ENCODE results near the gene NCOA5.

NCOA5 gene

GRCh38 chr20:46071573-46071972, 18.2 kb downstream of the NCOA5 start:
- no peak for DNase-seq (ENCODE audit: low read depth)
- TF ChIP-seq CTCF (conservative IDR thresholded peaks at IDR 0.05; ENCODE audit: low read depth, low read length), result no peak
- H3K4me3 ChIP-seq (ENCODE audit: low read length), result no peak overlapping the region

DNA sequence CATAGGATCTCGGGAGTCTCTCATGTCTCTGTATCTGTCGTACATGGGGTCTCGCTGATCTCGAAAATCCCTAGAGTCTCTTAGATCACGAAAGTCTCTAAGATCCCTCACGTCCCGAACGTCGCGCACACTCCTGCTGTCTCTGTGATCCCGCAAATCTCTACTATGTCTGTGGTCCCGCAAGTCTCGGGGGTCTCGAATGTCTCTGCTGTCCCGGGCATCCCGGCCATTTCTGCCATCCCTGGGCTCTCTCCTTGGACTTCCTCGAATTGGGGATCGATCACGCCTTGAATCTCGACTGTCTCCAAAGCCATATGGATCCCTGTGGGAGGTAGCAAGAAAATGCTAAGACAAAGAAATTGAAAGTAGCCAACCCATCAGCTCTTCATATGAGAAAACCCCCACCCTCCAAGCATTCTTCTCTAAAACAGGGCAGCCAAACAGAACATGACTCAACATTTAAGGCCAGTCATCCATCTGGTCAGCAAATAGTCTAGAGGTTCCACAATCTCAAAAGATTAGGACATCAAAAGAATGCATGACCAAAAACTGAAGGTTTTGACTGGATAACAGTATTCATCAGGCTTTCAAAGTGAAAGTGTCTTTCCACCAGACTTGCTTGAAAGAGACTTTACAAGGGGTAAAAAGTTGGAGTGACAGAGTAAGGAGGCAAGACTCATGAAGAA, 19.4 kb downstream of the NCOA5 start:
- no peak for TF ChIP-seq CTCF (conservative IDR thresholded peaks at IDR 0.05; ENCODE audit: low read depth, low read length)
- H3K4me3 ChIP-seq (ENCODE audit: low read length), result no peak overlapping the region
- DNase-seq (ENCODE audit: low read depth), result no peak

- no peak overlapping the region for H3K4me3 ChIP-seq (ENCODE audit: low read length)
- TF ChIP-seq CTCF (conservative IDR thresholded peaks at IDR 0.05; ENCODE audit: low read depth, low read length), result no peak
- no peak for DNase-seq (ENCODE audit: low read depth)
These were observed 24.1 kb downstream of the NCOA5 start for GRCh38 chr20:46065691-46066090.

DNA sequence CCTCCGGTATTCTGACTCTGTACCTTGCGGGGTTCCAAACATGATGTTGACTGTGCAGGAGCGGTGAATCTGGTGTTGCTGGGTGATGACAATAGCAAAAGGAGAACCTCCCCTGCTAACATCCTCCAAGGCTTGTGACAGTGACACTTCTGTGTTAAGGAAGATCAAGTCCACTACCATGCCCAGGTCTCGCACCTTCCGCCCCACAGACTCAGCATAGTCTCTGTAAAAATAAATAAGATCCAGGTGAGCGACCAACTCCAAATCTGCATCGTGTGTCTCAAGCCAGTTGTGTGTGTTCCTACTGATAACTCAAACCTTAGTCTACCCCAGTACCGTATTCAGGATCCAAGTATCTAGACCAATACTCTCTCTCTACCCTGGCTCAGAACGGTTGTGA, 24.8 kb downstream of the NCOA5 start:
- H3K4me3 ChIP-seq (ENCODE audit: low read length), result no peak overlapping the region
- TF ChIP-seq CTCF (conservative IDR thresholded peaks at IDR 0.05; ENCODE audit: low read depth, low read length), result no peak
- no peak for DNase-seq (ENCODE audit: low read depth)

GRCh38 chr20:46063652-46064054, 26.1 kb downstream of the NCOA5 start:
- no peak for DNase-seq (ENCODE audit: low read depth)
- no peak overlapping the region for H3K4me3 ChIP-seq (ENCODE audit: low read length)
- TF ChIP-seq CTCF (conservative IDR thresholded peaks at IDR 0.05; ENCODE audit: low read depth, low read length), result no peak

- no peak overlapping the region for H3K4me3 ChIP-seq (ENCODE audit: low read length)
- no peak for TF ChIP-seq CTCF (conservative IDR thresholded peaks at IDR 0.05; ENCODE audit: low read depth, low read length)
- DNase-seq (ENCODE audit: low read depth), result no peak
These were observed 26.6 kb downstream of the NCOA5 start for GRCh38 chr20:46063151-46063550.

DNA sequence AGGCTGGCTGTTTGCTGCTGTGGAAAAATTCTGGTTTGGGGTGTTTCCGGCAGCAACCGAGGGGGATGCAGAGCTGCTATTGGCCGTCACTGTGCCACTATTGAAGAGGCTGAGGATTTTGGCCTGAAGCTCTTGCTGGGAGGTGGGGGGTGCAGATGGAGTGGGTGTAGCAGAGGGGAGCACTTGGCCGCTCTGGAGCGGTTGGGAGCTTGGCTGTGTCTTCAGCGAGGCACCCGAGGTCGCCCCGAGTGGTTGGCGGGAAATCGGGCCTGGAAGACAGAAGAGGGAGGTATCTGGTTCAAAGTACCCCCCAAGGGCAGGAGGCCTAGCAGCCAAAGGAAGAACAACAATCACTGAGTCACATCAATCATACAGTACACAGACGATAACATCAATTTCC, 27.1 kb downstream of the NCOA5 start:
- no peak for TF ChIP-seq CTCF (conservative IDR thresholded peaks at IDR 0.05; ENCODE audit: low read depth, low read length)
- DNase-seq (ENCODE audit: low read depth), result no peak
- no peak overlapping the region for H3K4me3 ChIP-seq (ENCODE audit: low read length)

All from retinal pigment epithelial cell (primary cell).